K562 (cell line): ENCODE measurements around the gene CCL27. TPM values are rescaled to one million over a fixed set of nuclear protein-coding genes. Genes with fewer than 3 reads are reported as not detected.

Experiments
- ATF3 ChIP-seq, 2 experiments: fragments of 450-650 bp in 1 of 2; sonication (generic) in 1 of 2; formaldehyde crosslinking in 1 of 2; IDR thresholded peaks in 1 of 2; conservative IDR thresholded peaks in 1 of 2; 2 replicates each; pipeline versions ENCODE4 v1.6.1 to v1.8.1; 2016 to 2023; ENCODE audit warnings: mild to moderate bottlenecking in 2 of 2, moderate library complexity in 2 of 2, inconsistent platforms in 1 of 2, missing genetic modification reagents in 1 of 2
- CBX1 ChIP-seq: sonication (generic); IDR thresholded peaks from 2 replicates; pipeline ENCODE4 v1.6.1; 2016; ENCODE audit warnings: antibody characterized with exemption, low read depth, mild to moderate bottlenecking
- CXXC5 ChIP-seq: fragments of 250-450 bp; sonication (Bioruptor Pico); IDR thresholded peaks from 2 replicates; pipeline ENCODE4 v1.8.0; 2022; ENCODE audit warnings: inconsistent platforms, mild to moderate bottlenecking, moderate library complexity
- EGR1 ChIP-seq: fragments of 450-650 bp; conservative IDR thresholded peaks from 2 replicates; pipeline ENCODE4 v1.6.1; 2017; ENCODE audit warnings: mild to moderate bottlenecking
- ELF1 ChIP-seq: fragments of 200-800 bp; sonication (Bioruptor generic); IDR thresholded peaks from 2 replicates; pipeline ENCODE4 v1.6.1; 2016; ENCODE audit warnings: missing genetic modification characterization, missing compliant biosample characterization
- GTF2F1 ChIP-seq: IDR thresholded peaks from 2 replicates; pipeline ENCODE4 v1.6.1; 2011; ENCODE audit warnings: low read depth, low read length, improper control_type of control experiment
- HNRNPK ChIP-seq: fragments of 200-400 bp; formaldehyde crosslinking; IDR thresholded peaks from one replicate; pipeline ENCODE4 v1.6.1; 2018; ENCODE audit warnings: mild to moderate bottlenecking, low read depth, low read length; ENCODE audit not compliant: poor library complexity, severe bottlenecking
- ID3 ChIP-seq, 2 experiments: fragments of 250-450 bp in 1 of 2; fragments of 450-650 bp in 1 of 2; sonication (Bioruptor Pico) in 1 of 2; IDR thresholded peaks; 2 replicates each; pipeline versions ENCODE4 v1.6.1 to v1.8.0; 2016 to 2021; ENCODE audit warnings: mild to moderate bottlenecking in 2 of 2, moderate library complexity in 2 of 2, missing compliant biosample characterization in 1 of 2, missing genetic modification characterization in 1 of 2
- KAT2B ChIP-seq: IDR thresholded peaks from one replicate; pipeline ENCODE4 v1.6.1; 2012; ENCODE audit warnings: low read depth, mild to moderate bottlenecking, control low read depth, inconsistent platforms, low read length, moderate library complexity
- MTF1 ChIP-seq: fragments of 250-450 bp; sonication (Bioruptor Pico); IDR thresholded peaks from 2 replicates; pipeline ENCODE4 v1.9.0; 2021; ENCODE audit warnings: moderate library complexity, mild to moderate bottlenecking, inconsistent platforms, borderline replicate concordance
- PRMT5 ChIP-seq: sonication (generic); formaldehyde crosslinking; IDR thresholded peaks from 2 replicates; pipeline ENCODE4 v1.5.0; 2020; ENCODE audit warnings: missing genetic modification reagents
- PURB ChIP-seq: sonication (generic); formaldehyde crosslinking; IDR thresholded peaks from 2 replicates; pipeline ENCODE4 v1.9.0; 2021; ENCODE audit warnings: low read depth, mild to moderate bottlenecking, missing genetic modification reagents
- RBFOX2 ChIP-seq: fragments of 200-400 bp; formaldehyde crosslinking; IDR thresholded peaks from 2 replicates; pipeline ENCODE4 v1.6.1; 2017; ENCODE audit warnings: low read depth, mild to moderate bottlenecking, low read length, moderate library complexity
- ZKSCAN1 ChIP-seq: fragments of 150-350 bp; IDR thresholded peaks from 2 replicates; pipeline ENCODE4 v1.6.1; 2016; ENCODE audit warnings: low read depth, low read length
- ZNF407 ChIP-seq: fragments of 450-650 bp; IDR thresholded peaks from 2 replicates; pipeline ENCODE4 v1.6.1; 2016; ENCODE audit warnings: low read depth
- ZNF449 ChIP-seq: fragments of 250-450 bp; sonication (Bioruptor Pico); IDR thresholded peaks from 2 replicates; pipeline ENCODE4 v1.8.0; 2022; ENCODE audit warnings: moderate library complexity, mild to moderate bottlenecking, inconsistent platforms
- polyA plus RNA-seq, 8 experiments: library from polyadenylated mRNA; depleted of rRNA in 4 of 8; stranded (reverse) in 5 of 8; unstranded in 3 of 8; fragments of >200 nt; fragmentation: Nextera tagmentation in 2 of 8; fragmentation: Illumina TruSeq in 1 of 8; extraction: Ambion mirVana in 2 of 8; extraction: Trizol in 1 of 8; gene quantifications; 2 replicates each; pipeline versions ENCODE4 v1.2.1 to v1.2.3, GENCODE V29; 2011 to 2014; ENCODE audit warnings: inconsistent platforms in 1 of 8, missing spikeins in 1 of 8
- total RNA-seq, 7 experiments: library from RNA; depleted of rRNA in 6 of 7; stranded (reverse); fragments of >200 nt in 6 of 7; fragmentation: Illumina TruSeq in 2 of 7; extraction: Trizol in 2 of 7; gene quantifications; 2 replicates each; pipeline versions ENCODE4 v1.2.1 to v1.2.3, GENCODE V29; 2011 to 2021; ENCODE audit warnings: low replicate concordance in 1 of 7

The CCL27 gene
- total and polyA plus RNA-seq, 9 of the 15 experiments (the other 6 are each of a cell fraction or from before 2014, with no cell fraction given) = 0.10 to 0.53 (median 0.27) TPM; not detected in 5

- no peak for TF ChIP-seq ID3 (CRISPR knock-in tag; IDR thresholded peaks at IDR 0.05)
- no peak for TF ChIP-seq ID3 (tag; IDR thresholded peaks at IDR 0.05)
- TF ChIP-seq MTF1 (CRISPR knock-in tag) = no peak
- TF ChIP-seq ZNF407 = no peak
- TF ChIP-seq ELF1 (tag) = no peak; the same call in 1 of the 2 replicates
- no peak for TF ChIP-seq ATF3 (IDR thresholded peaks at IDR 0.05)
- no peak for TF ChIP-seq ATF3 (CRISPR knock-in tag; conservative IDR thresholded peaks at IDR 0.05)
- TF ChIP-seq ZNF449 (CRISPR knock-in tag) = no peak
- no peak for TF ChIP-seq GTF2F1
- no peak for TF ChIP-seq HNRNPK
- TF ChIP-seq KAT2B = no peak
- peak; percentile 46 for TF ChIP-seq CXXC5 (CRISPR knock-in tag)
- no peak for TF ChIP-seq PURB
- no peak for TF ChIP-seq CBX1
- peak; percentile 67 for TF ChIP-seq RBFOX2
- TF ChIP-seq EGR1 = peak; percentile 98
- TF ChIP-seq ZKSCAN1 = no peak
- no peak for TF ChIP-seq PRMT5 (CRISPR knock-in tag)
Measured at GRCh38 chr9:34651876-34652601, 10.4 kb downstream of the CCL27 start, which contains the start of gene IL11RA (continued).
